Aorta (tissue), 5 donors: ENCODE results near the gene SGTA. TPM values are rescaled to one million over a fixed set of nuclear protein-coding genes. Genes with fewer than 3 reads are reported as not detected.
"Not testable (repeated sequence)": the region's sequence is repeated elsewhere in the genome, so short reads cannot be mapped to it uniquely, and the experiment has no call there.

ENCODE experiments used
- ATAC-seq: fragments of 200-7000 bp; cut with Tn5 transposase; one replicate; pipeline ENCODE4 v1.9.1; 2022; ENCODE audit warnings: moderate library complexity; ENCODE audit not compliant: low FRiP score
- DNase-seq, 2 donors: peaks; one replicate each; pipeline ENCODE4 v3.0.0-alpha.2; 2020
- H3K27ac ChIP-seq, 2 donors: one replicate each; pipeline ENCODE4 v1.5.1; 2013; ENCODE audit warnings: low read length in 2 of 2, mild to moderate bottlenecking in 2 of 2, moderate library complexity in 2 of 2, control low read depth in 1 of 2, inconsistent platforms in 1 of 2, low read depth in 1 of 2
- H3K27me3 ChIP-seq, 2 donors: one replicate each; pipeline ENCODE4 v1.6.1; 2013; ENCODE audit warnings: control low read depth in 1 of 2, low read length in 1 of 2, mild to moderate bottlenecking in 1 of 2, moderate library complexity in 1 of 2; ENCODE audit not compliant: insufficient read depth in 2 of 2, control insufficient read depth in 1 of 2
- H3K36me3 ChIP-seq, 2 donors: one replicate each; pipeline ENCODE4 v1.6.1; 2013; ENCODE audit warnings: control low read depth in 1 of 2, low read length in 1 of 2, mild to moderate bottlenecking in 1 of 2; ENCODE audit not compliant: insufficient read depth in 2 of 2, control insufficient read depth in 1 of 2
- H3K4me1 ChIP-seq, 2 donors: one replicate each; pipeline ENCODE4 v1.6.1; 2013; ENCODE audit warnings: low read length in 2 of 2, control low read depth in 1 of 2, mild to moderate bottlenecking in 1 of 2, moderate library complexity in 1 of 2; ENCODE audit not compliant: insufficient read depth in 2 of 2, control insufficient read depth in 1 of 2
- H3K4me3 ChIP-seq, 2 donors: one replicate each; pipeline ENCODE4 v1.5.1; 2013; ENCODE audit warnings: low read length in 2 of 2, control low read depth in 1 of 2, mild to moderate bottlenecking in 1 of 2
- H3K9me3 ChIP-seq: one replicate; pipeline ENCODE4 v1.6.1; 2013; ENCODE audit warnings: mild to moderate bottlenecking, low read length; ENCODE audit not compliant: control insufficient read depth
- WGBS, 2 donors: extraction: QIAGEN DNeasy Blood & Tissue Kit; methylation state at CpG; one replicate each; pipeline ENCODE4 v1.1.7; 2013; 5-methylcytosine and 5-hydroxymethylcytosine counted together
- intact Hi-C, 2 donors: fragments of 100-400 bp; cut with DNase I; formaldehyde crosslinking; loops; one replicate each; pipeline versions ENCODE4 v1.14.2 to v1.15.0; 2022
- polyA plus RNA-seq, 2 donors: library from polyadenylated mRNA; stranded (reverse); fragments of 200-250 nt; gene quantifications; one replicate each; pipeline ENCODE4 v1.2.3, GENCODE V29; 2013
- total RNA-seq, 2 donors: library from RNA; stranded (reverse); fragmentation: NEBNext Ultra II Directional; extraction: Animal tissue kit (Norgen Biotek cat#: 25700); gene quantifications; one replicate each; pipeline ENCODE4 v1.2.1, GENCODE V29; 2021
- donor health status: healthy with polysubstance abuse.
- donor health status: Bipolar disorder and iron deficiency.
- donor health status: DM: no; HTN: no; CAD: no.
- donor health status: DM: no; HTN: no; CAD: no.
- donor health status: DM: yes; HTN: yes; CAD: no.

Gene SGTA
- total and polyA plus RNA-seq, 4 donors, result 30.6 to 55.1 (median 32.2) TPM

GRCh38 chr19:2797280-2797679 is 14.2 kb upstream of the SGTA start:
- H3K27ac ChIP-seq, result no peak overlapping the region
- H3K27me3 ChIP-seq, result no peaks in the 10 kb centered on the region
- H3K36me3 ChIP-seq, result no peaks in the 10 kb centered on the region
- intact Hi-C loops, result no loop called here
- DNase-seq (no peak), ATAC-seq (no peak)
- H3K4me1 ChIP-seq, result no peaks in the 10 kb centered on the region
- H3K4me3 ChIP-seq, result no peak overlapping the region
- H3K9me3 ChIP-seq, result no peaks in the 10 kb centered on the region
- WGBS, 2 donors, result 94 to 95% methylated on average over 15 of the region's 15 CpGs

- WGBS, 2 donors, result 93 to 94% methylated on average over 20 to 23 of the region's 23 CpGs
- no peaks in the 10 kb centered on the region for H3K4me1 ChIP-seq
- no peaks in the 10 kb centered on the region for H3K36me3 ChIP-seq
- H3K27ac ChIP-seq, result no peak overlapping the region
- H3K27me3 ChIP-seq, result no peaks in the 10 kb centered on the region
- intact Hi-C loops, result no loop called here
- DNase-seq (no peak), ATAC-seq (no peak)
- no peak overlapping the region for H3K4me3 ChIP-seq
- H3K9me3 ChIP-seq, result no peaks in the 10 kb centered on the region
Observed at GRCh38 chr19:2796659-2797266, 13.7 kb upstream of the SGTA start.

- Histone ChIP-seq H3K4me3 (no peak overlapping the region), H3K27ac (no peak overlapping the region), H3K4me1 (no peaks in the 10 kb centered on the region), H3K27me3 (no peaks in the 10 kb centered on the region), H3K9me3 (no peaks in the 10 kb centered on the region), H3K36me3 (no peaks in the 10 kb centered on the region)
- 92 to 95% methylated on average over 27 of the region's 27 CpGs for WGBS, 2 donors
- intact Hi-C loops, result no loop called here
- DNase-seq (no peak), ATAC-seq (no peak)
Observed at GRCh38 chr19:2795827-2796658, 13.0 kb upstream of the SGTA start.

GRCh38 chr19:2793577-2793976 is 10.5 kb upstream of the SGTA start:
- Histone ChIP-seq H3K27ac (no peak overlapping the region), H3K36me3 (no peaks in the 10 kb centered on the region), H3K4me3 (no peak overlapping the region), H3K4me1 (no peaks in the 10 kb centered on the region), H3K9me3 (no peaks in the 10 kb centered on the region), H3K27me3 (no peaks in the 10 kb centered on the region)
- DNase-seq (no peak), ATAC-seq (no peak)
- intact Hi-C loops, result no loop called here
- 95 to 97% methylated on average over 12 of the region's 12 CpGs for WGBS, 2 donors

GRCh38 chr19:2793126-2793525 is 10.1 kb upstream of the SGTA start:
- Histone ChIP-seq H3K27ac (no peak overlapping the region), H3K36me3 (no peaks in the 10 kb centered on the region), H3K27me3 (no peaks in the 10 kb centered on the region), H3K4me3 (no peak overlapping the region), H3K9me3 (no peaks in the 10 kb centered on the region), H3K4me1 (no peaks in the 10 kb centered on the region)
- intact Hi-C loops, result no loop called here
- WGBS, 2 donors, result 96 to 97% methylated on average over 7 of the region's 7 CpGs
- DNase-seq (no peak), ATAC-seq (no peak)

- intact Hi-C loops, H3K36me3 ChIP-seq: not testable (repeated sequence)
Observed at GRCh38 chr19:2792666-2793065, 9.6 kb upstream of the SGTA start.

GRCh38 chr19:2791876-2792275 is 8.8 kb upstream of the SGTA start:
- DNase-seq (no peak), ATAC-seq (no peak)
- H3K4me1 ChIP-seq, result no peaks in the 10 kb centered on the region
- no peaks in the 10 kb centered on the region for H3K36me3 ChIP-seq
- intact Hi-C loops, result no loop called here
- H3K27me3 ChIP-seq, result no peaks in the 10 kb centered on the region
- no peaks in the 10 kb centered on the region for H3K9me3 ChIP-seq
- no peak overlapping the region for H3K27ac ChIP-seq
- WGBS, 2 donors, result 86 to 88% methylated on average over 16 of the region's 16 CpGs
- no peak overlapping the region for H3K4me3 ChIP-seq

More at GRCh38 chr19:2792666-2793065, 9.6 kb upstream of the SGTA start:
- H3K27me3 ChIP-seq, H3K4me1 ChIP-seq, ATAC-seq, DNase-seq, H3K27ac ChIP-seq, H3K4me3 ChIP-seq, H3K9me3 ChIP-seq: not testable (repeated sequence)
- WGBS, 2 donors, result 94 to 95% methylated on average over 10 of the region's 10 CpGs

GRCh38 chr19:2791440-2791839 is 8.4 kb upstream of the SGTA start:
- no peak overlapping the region for H3K27ac ChIP-seq
- DNase-seq, result no peak
- intact Hi-C loops, result no loop called here
- H3K4me3 ChIP-seq, result no peak overlapping the region
- no peaks in the 10 kb centered on the region for H3K9me3 ChIP-seq
- ATAC-seq, result no peak
- no peaks in the 10 kb centered on the region for H3K27me3 ChIP-seq
- no peaks in the 10 kb centered on the region for H3K4me1 ChIP-seq
- WGBS, 2 donors, result 92 to 96% methylated on average over 16 of the region's 16 CpGs
- no peaks in the 10 kb centered on the region for H3K36me3 ChIP-seq
